GM10248 (cell line): ENCODE data around the gene SREBF2.

ENCODE experiments used
- CTCF ChIA-PET: fragments of 300-600 bp; sonication (Branson Sonifier 250); formaldehyde crosslinking; extraction: SDS; loops from one replicate; lab custom pipeline; 2021; ENCODE audit warnings: antibody characterized with exemption; lab: Yijun Ruan, JAX
- POLR2A ChIA-PET: fragments of 350-650 bp; sonication (Branson Sonifier 250); formaldehyde crosslinking; extraction: SDS; loops from one replicate; lab custom pipeline; 2020; ENCODE audit warnings: antibody characterized with exemption; lab: Yijun Ruan, JAX
- DNase-seq: peaks from one replicate; pipeline ENCODE4 v3.0.0; 2012; ENCODE audit errors: extremely low spot score
- CTCF ChIP-seq: IDR thresholded peaks from 2 replicates; pipeline ENCODE4 v1.5.1; 2012; ENCODE audit warnings: mild to moderate bottlenecking, low read depth; ENCODE audit errors: extremely low read depth, missing control alignments, control extremely low read depth

SREBF2 gene

GRCh38 chr22:41832553-41833368 lies at the start of gene SREBF2:
SREBF2 (plus strand) TSS chr22:41833105; CDS start chr22:41833271, 166 bp downstream.
- CTCF ChIA-PET, result interaction anchor here (0.7 to 4.9 kb wide), 8 partner anchors 9 to 108 kb away, joined by 3 to 29 read pairs (median 6); no protein-coding TSS in a partner anchor
- no peak for TF ChIP-seq CTCF
- peak; percentile 99 for DNase-seq
- POLR2A ChIA-PET, result interaction anchor here (0.6 to 2.5 kb wide), 6 partner anchors 24 to 107 kb away, joined by 3 to 13 read pairs (median 4); partner anchors contain the start of gene CCDC134

GRCh38 chr22:41787331-41787730 lies 45.6 kb upstream of the SREBF2 start:
- DNase-seq, result no peak
- POLR2A ChIA-PET, result no interaction called here
- TF ChIP-seq CTCF, result no peak
- CTCF ChIA-PET, result interaction anchor here (0.9 to 2.4 kb wide), 8 partner anchors 9 to 153 kb away, joined by 3 to 11 read pairs (median 4); partner anchors contain the start of gene CCDC134

- no peak for DNase-seq
- CTCF ChIA-PET, result interaction anchor here (1.2 kb wide), 1 partner anchor 10 kb away, joined by 3 read pairs; no protein-coding TSS in a partner anchor
- POLR2A ChIA-PET, result no interaction called here
- no peak for TF ChIP-seq CTCF
Measured at GRCh38 chr22:41793871-41794270, 39.0 kb upstream of the SREBF2 start.

GRCh38 chr22:41798736-41799135 lies 34.2 kb upstream of the SREBF2 start:
- no peak for TF ChIP-seq CTCF
- CTCF ChIA-PET, result interaction anchor here (0.6 to 4.6 kb wide), 7 partner anchors 8 to 102 kb away, joined by 3 to 43 read pairs (median 17); no protein-coding TSS in a partner anchor
- no peak for DNase-seq
- POLR2A ChIA-PET, result interaction anchor here (1.0 to 1.2 kb wide), 2 partner anchors 126 to 142 kb away, joined by 3 read pairs; no protein-coding TSS in a partner anchor

GRCh38 chr22:41799486-41800347 lies 33.2 kb upstream of the SREBF2 start:
- peak; percentile 66 for DNase-seq
- CTCF ChIA-PET, result interaction anchor here (0.7 to 4.6 kb wide), 13 partner anchors 9 to 158 kb away, joined by 3 to 43 read pairs (median 7); no protein-coding TSS in a partner anchor
- POLR2A ChIA-PET, result interaction anchor here (0.5 to 1.9 kb wide), 15 partner anchors 16 to 130 kb away, joined by 3 to 16 read pairs (median 4); partner anchors contain the start of genes SNU13 and SREBF2
- TF ChIP-seq CTCF, result no peak
